HEK293 (cell line): ENCODE data around the gene MMP14.

Experiments used
- CTCF ChIA-PET: fragments of 350-600 bp; formaldehyde crosslinking; extraction: SDS; loops from one replicate; lab custom pipeline; 2021; ENCODE audit warnings: antibody characterized with exemption; lab: Yijun Ruan, JAX
- POLR2A ChIA-PET: fragments of 300-600 bp; formaldehyde crosslinking; extraction: SDS; loops from one replicate; lab custom pipeline; 2020; ENCODE audit warnings: antibody characterized with exemption, inconsistent platforms; lab: Yijun Ruan, JAX
- H3K27ac ChIP-seq: fragments of 200-500 bp; sonication (Bioruptor generic); 2 replicates; pipeline ENCODE4 v1.5.1; 2014; ENCODE audit warnings: low read depth, low read length, control low read depth, inconsistent platforms; ENCODE audit errors: extremely low read depth
- H3K36me3 ChIP-seq, 2 experiments: fragments of 200-500 bp in 1 of 2; sonication (Bioruptor generic) in 1 of 2; 1 replicate in 1 of 2; 2 replicates in 1 of 2; pipeline ENCODE4 v1.5.1; 2014 to 2017; ENCODE audit warnings: inconsistent platforms in 2 of 2, low read length in 2 of 2; ENCODE audit not compliant: control insufficient read depth in 2 of 2, insufficient read depth in 1 of 2
- H3K4me1 ChIP-seq: fragments of 200-500 bp; sonication (Bioruptor generic); 2 replicates; pipeline ENCODE4 v1.5.1; 2014; ENCODE audit warnings: mild to moderate bottlenecking, low read length, inconsistent platforms; ENCODE audit not compliant: control insufficient read depth, insufficient read depth
- H3K4me3 ChIP-seq: 2 replicates; pipeline ENCODE4 v1.5.1; 2011; ENCODE audit warnings: low read depth, mild to moderate bottlenecking, control low read depth, low read length, moderate library complexity
- H3K9me3 ChIP-seq: fragments of 200-500 bp; sonication (Bioruptor generic); 2 replicates; pipeline ENCODE4 v1.5.1; 2014; ENCODE audit warnings: low read depth, low read length, inconsistent platforms; ENCODE audit not compliant: control insufficient read depth, insufficient read depth
- AEBP2 ChIP-seq: fragments of 450-650 bp; formaldehyde crosslinking; IDR thresholded peaks from 2 replicates; pipeline ENCODE4 v1.5.1; 2016; ENCODE audit warnings: missing biosample characterization, missing genetic modification characterization, borderline replicate concordance
- EGR2 ChIP-seq: fragments of 450-650 bp; formaldehyde crosslinking; IDR thresholded peaks from 2 replicates; pipeline ENCODE4 v1.5.1; 2016; ENCODE audit warnings: low read depth, missing biosample characterization, missing genetic modification characterization
- KLF17 ChIP-seq: fragments of 450-650 bp; formaldehyde crosslinking; IDR thresholded peaks from 2 replicates; pipeline ENCODE4 v1.5.1; 2016; ENCODE audit warnings: missing biosample characterization, missing genetic modification characterization
- TCF7L2 ChIP-seq: IDR thresholded peaks from 2 replicates; pipeline ENCODE4 v1.6.1; 2011; ENCODE audit warnings: low read depth, mild to moderate bottlenecking, inconsistent platforms, low read length, moderate library complexity, borderline replicate concordance
- ZBTB1 ChIP-seq: fragments of 450-650 bp; formaldehyde crosslinking; IDR thresholded peaks from 2 replicates; pipeline ENCODE4 v1.5.1; 2016; ENCODE audit warnings: missing biosample characterization, missing genetic modification characterization
- ZBTB10 ChIP-seq: fragments of 450-650 bp; formaldehyde crosslinking; IDR thresholded peaks from 2 replicates; pipeline ENCODE4 v1.5.1; 2016; ENCODE audit warnings: missing biosample characterization, missing genetic modification characterization
- ZFHX2 ChIP-seq: fragments of 450-650 bp; formaldehyde crosslinking; conservative IDR thresholded peaks from 2 replicates; pipeline ENCODE4 v1.5.1; 2016; ENCODE audit warnings: missing biosample characterization, missing genetic modification characterization
- ZFP69B ChIP-seq: fragments of 450-650 bp; formaldehyde crosslinking; IDR thresholded peaks from 2 replicates; pipeline ENCODE4 v1.5.1; 2016; ENCODE audit warnings: missing biosample characterization, missing genetic modification characterization
- ZNF184 ChIP-seq: fragments of 450-650 bp; IDR thresholded peaks from 2 replicates; pipeline ENCODE4 v1.5.1; 2018; ENCODE audit warnings: missing biosample characterization, mild to moderate bottlenecking, missing genetic modification characterization
- ZNF202 ChIP-seq: fragments of 450-650 bp; formaldehyde crosslinking; IDR thresholded peaks from 2 replicates; pipeline ENCODE4 v1.5.1; 2016; ENCODE audit warnings: missing biosample characterization, missing genetic modification characterization, borderline replicate concordance
- ZNF211 ChIP-seq: fragments of 450-650 bp; formaldehyde crosslinking; IDR thresholded peaks from 2 replicates; pipeline ENCODE4 v1.5.1; 2016; ENCODE audit warnings: low read depth, missing biosample characterization, missing genetic modification characterization
- ZNF274 ChIP-seq, 2 experiments: fragments of 200-500 bp in 1 of 2; fragments of 450-650 bp in 1 of 2; sonication (Bioruptor generic) in 1 of 2; formaldehyde crosslinking in 1 of 2; IDR thresholded peaks; 2 replicates each; pipeline versions ENCODE4 v1.5.1 to v1.6.1; 2014 to 2016; ENCODE audit warnings: borderline replicate concordance in 1 of 2, inconsistent platforms in 1 of 2, low read length in 1 of 2, missing biosample characterization in 1 of 2, missing genetic modification characterization in 1 of 2
- ZNF341 ChIP-seq: fragments of 450-650 bp; formaldehyde crosslinking; IDR thresholded peaks from 2 replicates; pipeline ENCODE4; 2016; ENCODE audit warnings: low read depth, missing biosample characterization, missing genetic modification characterization

The MMP14 gene

GRCh38 chr14:22844221-22845102 lies 8.1 kb downstream of the MMP14 start:
- Histone ChIP-seq H3K4me3 (no peak overlapping the region), H3K4me1 (no peaks in the 10 kb centered on the region), H3K27ac (no peak overlapping the region), H3K36me3 (no peaks in the 10 kb centered on the region; a peak in 1 of 3 replicates), H3K9me3 (no peaks in the 10 kb centered on the region)
- ChIA-PET POLR2A (interaction anchor here (1.1 kb wide), 1 partner anchor 14 kb away, joined by 3 read pairs; no protein-coding TSS in a partner anchor), CTCF (interaction anchor here (0.6 to 1.0 kb wide), 4 partner anchors 22 to 294 kb away, joined by 3 to 5 read pairs (median 4); partner anchors contain the start of gene LRP10)
- TF ChIP-seq ZNF211 (tag by site-specific recombination) (no peak), ZNF274 (IDR thresholded peaks at IDR 0.05; ENCODE audit: low read length) (no peak), ZNF274 (tag by site-specific recombination; IDR thresholded peaks at IDR 0.05; ENCODE audit: borderline replicate concordance) (no peak), ZFP69B (tag by site-specific recombination) (no peak), AEBP2 (no peak), ZNF202 (tag by site-specific recombination) (no peak), ZNF184 (tag by site-specific recombination) (no peak), TCF7L2 (no peak)

- Histone ChIP-seq H3K9me3 (no peaks in the 10 kb centered on the region), H3K27ac (no peak overlapping the region), H3K4me1 (no peaks in the 10 kb centered on the region), H3K36me3 (no peaks in the 10 kb centered on the region; a peak in 1 of 3 replicates), H3K4me3 (no peak overlapping the region)
- TF ChIP-seq KLF17 (tag by site-specific recombination), result no peak
- TF ChIP-seq ZBTB10 (tag by site-specific recombination), result no peak
- ChIA-PET POLR2A (interaction anchor here (1.1 kb wide), 1 partner anchor 15 kb away, joined by 3 read pairs; no protein-coding TSS in a partner anchor), CTCF (interaction anchor here (0.6 to 1.0 kb wide), 4 partner anchors 23 to 461 kb away, joined by 3 to 6 read pairs (median 4); no protein-coding TSS in a partner anchor)
These were observed 8.7 kb downstream of the MMP14 start for GRCh38 chr14:22845103-22845394.

- TF ChIP-seq EGR2 (tag by site-specific recombination) (peak; percentile 30; the same call in 1 of the 2 replicates), ZNF341 (tag by site-specific recombination) (peak; percentile 35), ZBTB1 (tag by site-specific recombination) (no peak), ZFHX2 (tag by site-specific recombination) (peak; percentile 46; the same call in 1 of the 2 replicates)
- H3K9me3 ChIP-seq, result no peaks in the 10 kb centered on the region
- ChIA-PET CTCF (interaction anchor here (0.6 kb wide), 2 partner anchors 11 to 275 kb away, joined by 3 to 6 read pairs; no protein-coding TSS in a partner anchor), POLR2A (no interaction called here)
- H3K27ac ChIP-seq, result no peak overlapping the region
- no peak overlapping the region for H3K4me3 ChIP-seq
- H3K4me1 ChIP-seq, result no peaks in the 10 kb centered on the region
- no peaks in the 10 kb centered on the region; a peak in 1 of 3 replicates for H3K36me3 ChIP-seq
These were observed 9.6 kb downstream of the MMP14 start for GRCh38 chr14:22845821-22846625.
